A673 (cell line): Measurements from ENCODE around the gene NEDD4L.

Experiments
- EZH2 ChIP-seq: fragments of 200-600 bp; sonication (generic); IDR thresholded peaks from 2 replicates; pipeline ENCODE4 v1.6.1; 2017; ENCODE audit warnings: borderline replicate concordance, low read depth, mild to moderate bottlenecking, mixed read lengths, antibody characterized with exemption, low read length; ENCODE audit not compliant: poor library complexity, severe bottlenecking
- TF ChIP-seq, protein P1 (sequence below): fragments of 300-800, 200-600 bp; sonication (generic); conservative IDR thresholded peaks from 2 replicates; pipeline ENCODE4 v1.5.1; 2017; ENCODE audit warnings: low read depth, mild to moderate bottlenecking, antibody characterized with exemption, low read length, moderate library complexity, mixed read lengths

DNA sequence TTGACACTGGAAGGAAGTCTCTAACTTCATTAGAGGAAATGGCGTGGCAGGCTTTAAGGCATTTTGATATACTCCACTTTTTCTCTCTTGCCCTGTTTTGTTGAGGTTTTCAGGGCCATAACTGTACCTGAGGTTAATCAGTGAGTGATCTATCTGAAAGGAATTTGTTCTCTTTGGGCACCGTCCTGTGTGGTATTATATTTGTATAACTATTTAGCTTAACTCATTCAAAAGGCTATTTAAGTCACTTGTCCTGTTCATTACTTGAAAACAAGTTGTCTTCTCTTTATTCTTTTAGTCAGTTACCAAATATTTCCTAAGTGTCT, 180.4 kb downstream of the NEDD4L start:
- TF ChIP-seq, protein P1, sequence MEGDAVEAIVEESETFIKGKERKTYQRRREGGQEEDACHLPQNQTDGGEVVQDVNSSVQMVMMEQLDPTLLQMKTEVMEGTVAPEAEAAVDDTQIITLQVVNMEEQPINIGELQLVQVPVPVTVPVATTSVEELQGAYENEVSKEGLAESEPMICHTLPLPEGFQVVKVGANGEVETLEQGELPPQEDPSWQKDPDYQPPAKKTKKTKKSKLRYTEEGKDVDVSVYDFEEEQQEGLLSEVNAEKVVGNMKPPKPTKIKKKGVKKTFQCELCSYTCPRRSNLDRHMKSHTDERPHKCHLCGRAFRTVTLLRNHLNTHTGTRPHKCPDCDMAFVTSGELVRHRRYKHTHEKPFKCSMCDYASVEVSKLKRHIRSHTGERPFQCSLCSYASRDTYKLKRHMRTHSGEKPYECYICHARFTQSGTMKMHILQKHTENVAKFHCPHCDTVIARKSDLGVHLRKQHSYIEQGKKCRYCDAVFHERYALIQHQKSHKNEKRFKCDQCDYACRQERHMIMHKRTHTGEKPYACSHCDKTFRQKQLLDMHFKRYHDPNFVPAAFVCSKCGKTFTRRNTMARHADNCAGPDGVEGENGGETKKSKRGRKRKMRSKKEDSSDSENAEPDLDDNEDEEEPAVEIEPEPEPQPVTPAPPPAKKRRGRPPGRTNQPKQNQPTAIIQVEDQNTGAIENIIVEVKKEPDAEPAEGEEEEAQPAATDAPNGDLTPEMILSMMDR: no peak
- no peak for TF ChIP-seq EZH2
